GM12878 (cell line): ENCODE measurements around the gene KIRREL2.

Source experiments
- BACH1 ChIP-seq: fragments of 450-650 bp; IDR thresholded peaks from 2 replicates; pipeline ENCODE4 v1.6.1; 2017; ENCODE audit warnings: mild to moderate bottlenecking, borderline replicate concordance
- CREB1 ChIP-seq: IDR thresholded peaks from 2 replicates; pipeline ENCODE4 v1.6.1; 2012; ENCODE audit warnings: low read depth, mild to moderate bottlenecking, inconsistent platforms
- CTCF ChIP-seq, 3 experiments: IDR thresholded peaks in 2 of 3; conservative IDR thresholded peaks in 1 of 3; 2 replicates each; pipeline ENCODE4 v1.5.1; 2011; ENCODE audit warnings: low read depth in 3 of 3, low read length in 3 of 3, mild to moderate bottlenecking in 3 of 3, control low read depth in 2 of 3, moderate library complexity in 2 of 3, inconsistent platforms in 1 of 3, mixed read lengths in 1 of 3; ENCODE audit not compliant: control insufficient read depth in 2 of 3, insufficient read depth in 1 of 3; ENCODE audit errors: extremely low read depth in 1 of 3
- DPF2 ChIP-seq: fragments of 450-650 bp; IDR thresholded peaks from 2 replicates; pipeline ENCODE4 v1.6.1; 2017; ENCODE audit warnings: mild to moderate bottlenecking
- EZH2 ChIP-seq: IDR thresholded peaks from 2 replicates; pipeline ENCODE4 v1.6.1; 2012; ENCODE audit warnings: low read depth, mild to moderate bottlenecking, control low read depth, inconsistent platforms, low read length, borderline replicate concordance; ENCODE audit not compliant: control insufficient read depth
- MTA2 ChIP-seq: fragments of 450-650 bp; IDR thresholded peaks from 2 replicates; pipeline ENCODE4 v1.6.1; 2016; ENCODE audit warnings: low read depth, mild to moderate bottlenecking, moderate library complexity
- MTA3 ChIP-seq: IDR thresholded peaks from 2 replicates; pipeline ENCODE4 v1.6.1; 2012; ENCODE audit warnings: low read length, inconsistent platforms, borderline replicate concordance
- MXI1 ChIP-seq: fragments of 150-350 bp; IDR thresholded peaks from 2 replicates; pipeline ENCODE4 v1.6.1; 2011; ENCODE audit warnings: low read depth, mild to moderate bottlenecking, inconsistent platforms, low read length, improper control_type of control experiment
- NFYB ChIP-seq: IDR thresholded peaks from 2 replicates; pipeline ENCODE4 v1.6.1; 2011; ENCODE audit warnings: low read depth, mild to moderate bottlenecking, low read length, improper control_type of control experiment, moderate library complexity; ENCODE audit not compliant: insufficient read depth
- NR2C2 ChIP-seq: IDR thresholded peaks from 2 replicates; pipeline ENCODE4 v1.6.1; 2011; ENCODE audit warnings: borderline replicate concordance, low read depth; ENCODE audit not compliant: control insufficient read depth, insufficient read length
- POLR2A ChIP-seq: IDR thresholded peaks from 2 replicates; pipeline ENCODE4 v1.6.1; 2011; ENCODE audit warnings: low read depth, mild to moderate bottlenecking, low read length
- POLR2AphosphoS5 ChIP-seq: IDR thresholded peaks from 2 replicates; pipeline ENCODE4 v1.6.1; 2011; ENCODE audit warnings: mild to moderate bottlenecking, low read length, inconsistent platforms
- POU2F2 ChIP-seq: IDR thresholded peaks from 3 replicates; pipeline ENCODE4 v1.6.1; 2011; ENCODE audit warnings: low read depth, mild to moderate bottlenecking, low read length, borderline replicate concordance

GRCh38 chr19:35868823-35869326 is 12.2 kb downstream of the KIRREL2 start:
- TF ChIP-seq MTA3: no peak
- TF ChIP-seq CREB1: no peak
- no peak for TF ChIP-seq CTCF (IDR thresholded peaks at IDR 0.05 in 2 of 3, conservative IDR thresholded peaks at IDR 0.05 in 1 of 3; ENCODE audit: control insufficient read depth in 2 of 3, extremely low read depth in 1 of 3, insufficient read depth in 1 of 3, low read depth in 3 of 3, low read length in 3 of 3)
- TF ChIP-seq POU2F2: no peak
- TF ChIP-seq MXI1: no peak
- TF ChIP-seq NR2C2: no peak
- TF ChIP-seq EZH2: no peak
- TF ChIP-seq POLR2A: no peak
- TF ChIP-seq DPF2: no peak
- no peak for TF ChIP-seq NFYB
- no peak for TF ChIP-seq BACH1
- TF ChIP-seq POLR2AphosphoS5: no peak
- no peak for TF ChIP-seq MTA2
